ENCODE measurements around the gene IP6K1. TPM values are rescaled to one million over a fixed set of nuclear protein-coding genes. Genes with fewer than 3 reads are reported as not detected.
A peak's percentile ranks its signal among the peaks of the same experiment; 100 is the strongest.

The IP6K1 gene
- total RNA-seq, 3 donors from 2014 or later: 37.2 to 39.0 (median 38.2) TPM

GRCh38 chr3:49680493-49681231 lies 105.7 kb downstream of the IP6K1 start:
- Mint-ChIP-seq H3K9me3 (no peaks in the 10 kb centered on the region), H3K27me3 (ENCODE audit: low read depth) (peaks cover 4% of the 10 kb centered on the region), H3K4me1 (ENCODE audit: low read depth) (peaks cover 10% of the 10 kb centered on the region), H3K4me3 (no peak overlapping the region), H3K36me3 (ENCODE audit: insufficient read depth) (peaks cover 36% of the 10 kb centered on the region)
- DNase-seq: no peak
- ATAC-seq: no peak

GRCh38 chr3:49675912-49676311 lies 110.4 kb downstream of the IP6K1 start:
- no peak for ATAC-seq
- DNase-seq: no peak
- peaks cover 33% of the 10 kb centered on the region for H3K4me1 Mint-ChIP-seq (ENCODE audit: low read depth)
- H3K27me3 Mint-ChIP-seq (ENCODE audit: low read depth): no peaks in the 10 kb centered on the region
- peak overlapping the region; percentile 88 for H3K4me3 Mint-ChIP-seq
- no peaks in the 10 kb centered on the region for H3K9me3 Mint-ChIP-seq
- H3K36me3 Mint-ChIP-seq (ENCODE audit: insufficient read depth): peaks cover 22% of the 10 kb centered on the region

- no peaks in the 10 kb centered on the region for H3K9me3 Mint-ChIP-seq
- H3K4me3 Mint-ChIP-seq: peak overlapping the region; percentile 88
- ATAC-seq (peak; percentile 2 to 6), DNase-seq (peak; percentile 35)
- H3K27me3 Mint-ChIP-seq (ENCODE audit: low read depth): no peaks in the 10 kb centered on the region
- peaks cover 17% of the 10 kb centered on the region for H3K36me3 Mint-ChIP-seq (ENCODE audit: insufficient read depth)
- H3K4me1 Mint-ChIP-seq (ENCODE audit: low read depth): peaks cover 33% of the 10 kb centered on the region
These were observed 111.8 kb downstream of the IP6K1 start for GRCh38 chr3:49674497-49674983.

Other genes with a start within 250 kb of the IP6K1 start
- gene BSN, start 232.1 kb downstream of the IP6K1 start, total RNA-seq: under 1 TPM; 0.30 to 0.86 (median 0.40) TPM
- gene APEH, start 112.2 kb downstream of the IP6K1 start, total RNA-seq: 100 to 1,000 TPM; 129 to 183 (median 171) TPM
- 1 to 10 TPM; 4.1 to 5.7 (median 4.7) TPM for gene MST1, start 97.1 kb downstream of the IP6K1 start, total RNA-seq
- 10 to 100 TPM; 34.0 to 41.4 (median 35.4) TPM for gene RNF123, start 97.0 kb downstream of the IP6K1 start, total RNA-seq
- gene AMIGO3, start 66.9 kb downstream of the IP6K1 start, total RNA-seq: under 1 TPM in 1 of 3 donors, not detected in 2; 0.11 TPM
- gene GMPPB, start 62.6 kb downstream of the IP6K1 start, total RNA-seq: 10 to 100 TPM; 67.0 to 71.8 (median 67.4) TPM
- not detected for gene CDHR4, start 13.3 kb upstream of the IP6K1 start, total RNA-seq
- gene INKA1, start 16.7 kb upstream of the IP6K1 start, total RNA-seq: 1 to 10 TPM; 1.4 to 1.8 (median 1.4) TPM
- 10 to 100 TPM; 27.7 to 28.7 (median 27.8) TPM for gene UBA7, start 27.4 kb upstream of the IP6K1 start, total RNA-seq
- gene TRAIP, start 70.0 kb upstream of the IP6K1 start, total RNA-seq: 10 to 100 TPM; 12.1 to 19.1 (median 12.6) TPM
- gene CAMKV, start 83.4 kb upstream of the IP6K1 start, total RNA-seq: 1 to 10 TPM; 1.4 to 3.2 (median 1.7) TPM
- under 1 TPM; 0.38 to 0.76 (median 0.57) TPM for gene MST1R, start 117.3 kb upstream of the IP6K1 start, total RNA-seq
- gene MON1A, start 143.3 kb upstream of the IP6K1 start, total RNA-seq: 10 to 100 TPM; 14.2 to 18.0 (median 14.3) TPM
- 10 to 100 TPM; 62.4 to 74.2 (median 65.9) TPM for gene RBM6, start 153.6 kb upstream of the IP6K1 start, total RNA-seq